CD4-positive, alpha-beta T cell treated with Interleukin-4 for 1 hour (primary cell): Measurements from ENCODE around the gene C2.
"Not testable (repeated sequence)": the region's sequence is repeated elsewhere in the genome, so short reads cannot be mapped to it uniquely, and the experiment has no call there.

Experiments
- DNase-seq, 2 donors: peaks; one replicate each; pipeline ENCODE4 v3.0.0-alpha.2; 2020 to 2022

The C2 gene

GRCh38 chr6:31979238-31979898 lies 51.9 kb downstream of the C2 start:
- no peak for DNase-seq

- not testable (repeated sequence) for DNase-seq
Observed at GRCh38 chr6:31980195-31980876, 52.8 kb downstream of the C2 start.

GRCh38 chr6:31980998-31981397 lies 53.5 kb downstream of the C2 start:
- DNase-seq = not testable (repeated sequence)

GRCh38 chr6:31981744-31982143 lies 54.2 kb downstream of the C2 start, which contains the start of gene C4A:
Gene C4A, plus strand, starts transcription at chr6:31982057. Its CDS starts 51 bp downstream, at chr6:31982108.
- DNase-seq = not testable (repeated sequence)

- not testable (repeated sequence) for DNase-seq
Observed at GRCh38 chr6:31989363-31989762, 61.8 kb downstream of the C2 start.

GRCh38 chr6:31994421-31994820 lies 66.9 kb downstream of the C2 start:
- DNase-seq = not testable (repeated sequence)
